ENCODE data around the gene PRR11. TPM values are rescaled to one million over a fixed set of nuclear protein-coding genes. Genes with fewer than 3 reads are reported as not detected.
"Not testable (repeated sequence)": the region's sequence is repeated elsewhere in the genome, so short reads cannot be mapped to it uniquely, and the experiment has no call there.

Gene PRR11
- total and polyA plus RNA-seq, 2 of the 4 experiments (the other 2 are of a cell fraction) = 8.6 to 24.0 TPM

DNA sequence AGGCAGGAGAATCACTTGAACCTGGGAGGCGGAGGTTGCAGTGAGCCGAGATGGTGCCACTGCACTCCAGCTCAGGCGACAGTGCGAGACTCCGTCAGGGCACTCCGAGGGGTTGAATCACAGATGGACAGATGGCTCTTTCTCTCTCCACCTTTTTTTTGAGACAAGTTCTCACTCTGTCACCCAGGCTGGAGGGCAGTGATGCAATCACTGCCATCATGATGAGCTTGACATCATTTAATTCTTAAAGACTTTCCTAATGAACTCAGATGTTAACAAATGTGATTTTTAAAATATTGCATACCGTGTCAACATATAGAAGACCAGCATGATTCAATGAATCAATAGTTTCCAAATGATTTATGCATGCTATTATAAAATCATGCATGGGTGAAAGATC is 68.3 kb downstream of the PRR11 start:
- H3K4me3 ChIP-seq (ENCODE audit: insufficient read depth, low read depth, low read length) = no peak overlapping the region
- H2AK5ac ChIP-seq (ENCODE audit: low read depth, low read length) = no peak overlapping the region
- H3K79me1 ChIP-seq (ENCODE audit: low read depth in 1 of 2, low read length in 2 of 2) = no peaks in the 10 kb centered on the region
- H4K91ac ChIP-seq (ENCODE audit: insufficient read depth, low read depth, low read length) = no peak overlapping the region
- H2AK9ac ChIP-seq (replicated peaks; ENCODE audit: low read depth, low read length, poor library complexity) = no peak overlapping the region
- H3K9me1 ChIP-seq (ENCODE audit: insufficient read depth, low read length) = no peaks in the 10 kb centered on the region
- WGBS, 2 experiments (ENCODE audit: extremely low coverage in 2 of 2, insufficient read length in 1 of 2) = 100% methylated on average over 1 of the region's 7 CpGs; no CpG with 5 or more reads in 1 of the 2 experiments
- H4K20me1 ChIP-seq (ENCODE audit: insufficient read depth, low read length) = no peaks in the 10 kb centered on the region
- ChIA-PET CTCF (interaction anchor here (0.6 kb wide), 1 partner anchor 17 kb away, joined by 3 read pairs; no protein-coding TSS in a partner anchor), POLR2A (ENCODE audit: unreplicated experiment) (no interaction called here)
- H3K23ac ChIP-seq (ENCODE audit: low read depth, low read length) = no peak overlapping the region
- no peak overlapping the region for H3K14ac ChIP-seq (replicated peaks; ENCODE audit: low read depth, low read length)
- no peaks in the 10 kb centered on the region for H3K4me1 ChIP-seq (ENCODE audit: control insufficient read depth, insufficient read depth, low read length)
- H2BK5ac ChIP-seq (ENCODE audit: low read depth, low read length, poor library complexity, severe bottlenecking) = no peak overlapping the region
- H3K18ac ChIP-seq (ENCODE audit: low read depth, low read length) = no peak overlapping the region
- no peak overlapping the region for H3K27ac ChIP-seq (ENCODE audit: insufficient read depth, low read length)
- ATAC-seq (ENCODE audit: low read depth) = no peak
- H3K4ac ChIP-seq (ENCODE audit: low read depth, low read length) = no peak overlapping the region
- no peak overlapping the region for H2BK120ac ChIP-seq (ENCODE audit: low read depth, low read length)
- H3K4me2 ChIP-seq (ENCODE audit: low read depth, low read length) = no peak overlapping the region
- H3K27me3 ChIP-seq (ENCODE audit: control insufficient read depth, insufficient read depth, low read length) = no peaks in the 10 kb centered on the region
- intact Hi-C loops (cut with micrococcal nuclease) (loop anchor here (5.0 kb wide), 1 partner anchor 218 kb away; no protein-coding TSS in a partner anchor), dilution Hi-C loops (cut with HindIII; ENCODE audit: low sequenced_read_pairs, unreplicated experiment) (no loop called here), in situ Hi-C loops (cut with MboI; ENCODE audit: low sequenced_read_pairs) (no loop called here)
- no peak overlapping the region for H4K5ac ChIP-seq (ENCODE audit: low read depth, low read length)
- no peaks in the 10 kb centered on the region for H3K36me3 ChIP-seq (ENCODE audit: control insufficient read depth, insufficient read depth, low read length)
- H2AFZ ChIP-seq (replicated peaks; ENCODE audit: low read length, poor library complexity) = no peak overlapping the region
- no peak for TF ChIP-seq BHLHE40 (IDR thresholded peaks at IDR 0.05; ENCODE audit: low read depth, low read length)
- TF ChIP-seq CEBPB (IDR thresholded peaks at IDR 0.05; ENCODE audit: low read depth, low read length) = peak; percentile 41; the same call in 1 of the 2 replicates
- TF ChIP-seq MXI1 (IDR thresholded peaks at IDR 0.05; ENCODE audit: borderline replicate concordance, low read depth, low read length) = no peak
- BruUV-seq (replicated peaks) = no TSS peak
- H3K56ac ChIP-seq (ENCODE audit: extremely low read depth, insufficient read depth, low read length) = no peak overlapping the region
- H4K8ac ChIP-seq (ENCODE audit: low read depth in 2 of 2, low read length in 2 of 2) = no peak overlapping the region
- DNase-seq = no peak
- no peak overlapping the region for H2BK15ac ChIP-seq (ENCODE audit: low read depth, low read length)
- no peak overlapping the region for H3K9ac ChIP-seq (ENCODE audit: low read depth, low read length)
- H2BK20ac ChIP-seq (ENCODE audit: low read depth, low read length) = no peak overlapping the region
- H3K9me3 ChIP-seq (ENCODE audit: control insufficient read depth, insufficient read depth, low read length) = no peaks in the 10 kb centered on the region

DNA sequence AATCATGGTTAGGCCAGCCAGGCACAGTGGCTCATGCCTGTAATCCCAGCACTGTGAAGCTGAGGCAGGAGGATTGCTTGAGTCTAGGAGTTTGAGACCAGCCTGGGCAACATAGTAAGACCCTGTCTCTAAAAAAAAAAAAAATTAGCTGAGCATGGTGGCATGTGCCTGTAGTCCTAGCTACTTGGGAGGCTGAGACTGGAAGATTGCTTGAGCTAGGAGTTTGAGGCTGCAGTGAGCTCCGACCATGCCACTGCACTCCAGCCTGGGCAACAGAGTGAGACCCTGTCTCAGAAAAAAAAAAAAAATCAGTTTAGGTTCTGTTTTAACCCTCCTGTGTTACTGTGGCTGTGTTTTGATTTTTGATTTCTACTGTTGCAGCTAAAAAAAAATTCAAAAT is 73.0 kb downstream of the PRR11 start:
- H3K56ac ChIP-seq (ENCODE audit: extremely low read depth, insufficient read depth, low read length); H3K36me3 ChIP-seq (ENCODE audit: control insufficient read depth, insufficient read depth, low read length); H3K9me1 ChIP-seq (ENCODE audit: insufficient read depth, low read length); H2BK15ac ChIP-seq (ENCODE audit: low read depth, low read length); H3K4me2 ChIP-seq (ENCODE audit: low read depth, low read length); H2BK5ac ChIP-seq (ENCODE audit: low read depth, low read length, poor library complexity, severe bottlenecking); H4K91ac ChIP-seq (ENCODE audit: insufficient read depth, low read depth, low read length); DNase-seq; H3K4me1 ChIP-seq (ENCODE audit: control insufficient read depth, insufficient read depth, low read length); in situ Hi-C loops (cut with MboI; ENCODE audit: low sequenced_read_pairs); H3K4ac ChIP-seq (ENCODE audit: low read depth, low read length); H4K5ac ChIP-seq (ENCODE audit: low read depth, low read length); H3K23ac ChIP-seq (ENCODE audit: low read depth, low read length); H3K27me3 ChIP-seq (ENCODE audit: control insufficient read depth, insufficient read depth, low read length); H3K79me1 ChIP-seq (ENCODE audit: low read depth in 1 of 2, low read length in 2 of 2); H2AFZ ChIP-seq (replicated peaks; ENCODE audit: low read length, poor library complexity); H2AK5ac ChIP-seq (ENCODE audit: low read depth, low read length); H2BK20ac ChIP-seq (ENCODE audit: low read depth, low read length); H3K27ac ChIP-seq (ENCODE audit: insufficient read depth, low read length); H4K20me1 ChIP-seq (ENCODE audit: insufficient read depth, low read length); ATAC-seq (ENCODE audit: low read depth); dilution Hi-C loops (cut with HindIII; ENCODE audit: low sequenced_read_pairs, unreplicated experiment); H4K8ac ChIP-seq (ENCODE audit: low read depth in 2 of 2, low read length in 2 of 2); H2BK120ac ChIP-seq (ENCODE audit: low read depth, low read length); H3K9ac ChIP-seq (ENCODE audit: low read depth, low read length); H3K4me3 ChIP-seq (ENCODE audit: insufficient read depth, low read depth, low read length); BruUV-seq (replicated peaks); H3K14ac ChIP-seq (replicated peaks; ENCODE audit: low read depth, low read length); H3K9me3 ChIP-seq (ENCODE audit: control insufficient read depth, insufficient read depth, low read length); intact Hi-C loops (cut with micrococcal nuclease); H3K18ac ChIP-seq (ENCODE audit: low read depth, low read length); H2AK9ac ChIP-seq (replicated peaks; ENCODE audit: low read depth, low read length, poor library complexity); POLR2A ChIA-PET (ENCODE audit: unreplicated experiment): not testable (repeated sequence)
- CTCF ChIA-PET = interaction anchor here (0.6 kb wide), 1 partner anchor 173 kb away, joined by 3 read pairs; no protein-coding TSS in a partner anchor
- WGBS, 2 experiments (ENCODE audit: extremely low coverage in 2 of 2, insufficient read length in 1 of 2) = 50% methylated on average over 1 of the region's 1 CpG; no CpG with 5 or more reads in 1 of the 2 experiments
